GOT3 (cell line): ENCODE measurements around the gene SPTAN1.
A peak's percentile ranks its signal among the peaks of the same experiment; 100 is the strongest.
"Not testable (repeated sequence)": the region's sequence is repeated elsewhere in the genome, so short reads cannot be mapped to it uniquely, and the experiment has no call there.

Experiments
- DNase-seq: peaks from one replicate; lab custom pipeline; 2025; ENCODE audit warnings: mixed read lengths; lab: John Stamatoyannopoulos, UW

SPTAN1 gene

GRCh38 chr9:128552153-128552743 lies at the start of gene SPTAN1:
Gene SPTAN1 (plus strand): TSS chr9:128552587. CDS start chr9:128566741, 14,154 bp downstream.
- peak; percentile 80 for DNase-seq

- DNase-seq = not testable (repeated sequence)
Measured at GRCh38 chr9:128503415-128503825, 49.0 kb upstream of the SPTAN1 start.

GRCh38 chr9:128503870-128504269 lies 48.5 kb upstream of the SPTAN1 start:
- DNase-seq = no peak

GRCh38 chr9:128504485-128505413 lies 47.6 kb upstream of the SPTAN1 start, which contains the start of gene GLE1:
Gene GLE1 (plus strand): TSS chr9:128504719. CDS start chr9:128504806, 87 bp downstream.
- DNase-seq = peak; percentile 35

- no peak for DNase-seq
Measured at GRCh38 chr9:128505414-128505765, 47.0 kb upstream of the SPTAN1 start.

- not testable (repeated sequence) for DNase-seq
Measured at GRCh38 chr9:128505906-128506305, 46.5 kb upstream of the SPTAN1 start.

GRCh38 chr9:128512820-128513219 lies 39.6 kb upstream of the SPTAN1 start:
- no peak for DNase-seq

GRCh38 chr9:128521956-128522355 lies 30.4 kb upstream of the SPTAN1 start:
- no peak for DNase-seq

- no peak for DNase-seq
Measured at GRCh38 chr9:128523199-128523925, 29.0 kb upstream of the SPTAN1 start.

GRCh38 chr9:128526720-128527119 lies 25.7 kb upstream of the SPTAN1 start:
- no peak for DNase-seq

GRCh38 chr9:128528445-128529160 lies 23.8 kb upstream of the SPTAN1 start:
- DNase-seq = no peak

- DNase-seq = no peak
Measured at GRCh38 chr9:128529191-128529590, 23.2 kb upstream of the SPTAN1 start.

- no peak for DNase-seq
Measured at GRCh38 chr9:128532581-128532980, 19.8 kb upstream of the SPTAN1 start.

- no peak for DNase-seq
Measured at GRCh38 chr9:128540634-128541360, 11.6 kb upstream of the SPTAN1 start.

- DNase-seq = no peak
Measured at GRCh38 chr9:128546504-128546903, 5.9 kb upstream of the SPTAN1 start.

GRCh38 chr9:128548876-128549275 lies 3.5 kb upstream of the SPTAN1 start:
- DNase-seq = no peak

- no peak for DNase-seq
Measured at GRCh38 chr9:128550226-128550625, 2.2 kb upstream of the SPTAN1 start.

- no peak for DNase-seq
Measured at GRCh38 chr9:128550770-128551656, 1.4 kb upstream of the SPTAN1 start.

- no peak for DNase-seq
Measured at GRCh38 chr9:128551657-128552152, 682 bp upstream of the SPTAN1 start.
